Activated CD8-positive, alpha-beta T cell treated with anti-CD3 and anti-CD28 coated beads for 36 hours (primary cell): ENCODE data around the gene NECAB2. TPM values are rescaled to one million over a fixed set of nuclear protein-coding genes. Genes with fewer than 3 reads are reported as not detected.

Source experiments
- ATAC-seq: fragments of 200-7000 bp; cut with Tn5 transposase; one replicate; pipeline ENCODE4 v1.10.0; 2021; ENCODE audit warnings: mild to moderate bottlenecking, moderate library complexity
- CTCF ChIA-PET: fragments of 350-600 bp; sonication (Branson Sonifier 250); formaldehyde crosslinking; loops from one replicate; lab custom pipeline; 2021; ENCODE audit warnings: antibody characterized with exemption; lab: Charles Lee
- POLR2A ChIA-PET: fragments of 350-600 bp; sonication (Branson Sonifier 250); formaldehyde crosslinking; loops from one replicate; lab custom pipeline; 2021; ENCODE audit warnings: antibody characterized with exemption; lab: Charles Lee
- DNase-seq: peaks from one replicate; pipeline ENCODE4 v3.0.0-alpha.2; 2020
- H3K27ac Mint-ChIP-seq: one replicate; pipeline ENCODE4 v1.8.0; 2021; ENCODE audit warnings: mild to moderate bottlenecking, mixed read lengths
- H3K27me3 Mint-ChIP-seq: one replicate; pipeline ENCODE4 v1.8.0; 2021; ENCODE audit warnings: mixed read lengths
- H3K36me3 Mint-ChIP-seq: one replicate; pipeline ENCODE4 v1.8.0; 2021; ENCODE audit warnings: low read depth, mixed read lengths
- H3K4me1 Mint-ChIP-seq: one replicate; pipeline ENCODE4 v1.8.0; 2021; ENCODE audit warnings: low read depth, mixed read lengths
- H3K4me3 Mint-ChIP-seq: one replicate; pipeline ENCODE4 v1.8.0; 2021; ENCODE audit warnings: mild to moderate bottlenecking, moderate library complexity, mixed read lengths
- H3K9me3 Mint-ChIP-seq: one replicate; pipeline ENCODE4 v1.8.0; 2021; ENCODE audit warnings: mixed read lengths
- CTCF ChIP-seq: fragments of 200-600 bp; IDR thresholded peaks from one replicate; pipeline ENCODE4 v1.8.0; 2022; ENCODE audit warnings: antibody characterized with exemption, mild to moderate bottlenecking
- intact Hi-C: fragments of 100-400 bp; cut with micrococcal nuclease; formaldehyde crosslinking; loops from one replicate; pipeline ENCODE4 v1.10.0; 2022
- total RNA-seq, 2 experiments: library from RNA; stranded (reverse); gene quantifications; one replicate each; pipeline ENCODE4 v1.2.3, GENCODE V29; 2021

Gene NECAB2
- total RNA-seq, 2 experiments from 2014 or later: not detected

- ATAC-seq (no peak), DNase-seq (no peak)
- no peak overlapping the region for H3K27ac Mint-ChIP-seq
- TF ChIP-seq CTCF: no peak
- ChIA-PET POLR2A (interaction anchor here (1.1 to 1.3 kb wide), 3 partner anchors 11 to 162 kb away, joined by 3 to 4 read pairs (median 3); partner anchors contain the start of gene MBTPS1), CTCF (interaction anchor here (0.8 to 2.9 kb wide), 11 partner anchors 10 to 233 kb away, joined by 3 to 25 read pairs (median 5); no protein-coding TSS in a partner anchor)
- H3K36me3 Mint-ChIP-seq: no peaks in the 10 kb centered on the region
- H3K4me1 Mint-ChIP-seq: peaks cover 8% of the 10 kb centered on the region
- intact Hi-C loops: loop anchor here (5.0 to 10.0 kb wide), 2 partner anchors 113 to 220 kb away; no protein-coding TSS in a partner anchor
- H3K27me3 Mint-ChIP-seq: peaks cover 17% of the 10 kb centered on the region
- no peak overlapping the region for H3K4me3 Mint-ChIP-seq
- H3K9me3 Mint-ChIP-seq: no peaks in the 10 kb centered on the region
Measured at GRCh38 chr16:83954577-83955016, 13.4 kb upstream of the NECAB2 start.

GRCh38 chr16:83955218-83956130, 12.6 kb upstream of the NECAB2 start:
- H3K4me3 Mint-ChIP-seq: no peak overlapping the region
- no peak overlapping the region for H3K27ac Mint-ChIP-seq
- intact Hi-C loops: loop anchor here (5.0 to 10.0 kb wide), 2 partner anchors 112 to 219 kb away; no protein-coding TSS in a partner anchor
- no peak for DNase-seq
- POLR2A ChIA-PET: interaction anchor here (1.2 to 1.7 kb wide), 2 partner anchors 12 to 108 kb away, joined by 3 read pairs; no protein-coding TSS in a partner anchor
- ATAC-seq: no peak
- CTCF ChIA-PET: interaction anchor here (0.8 to 4.7 kb wide), 13 partner anchors 7 to 533 kb away, joined by 3 to 85 read pairs (median 5); no protein-coding TSS in a partner anchor
- TF ChIP-seq CTCF: no peak
- peaks cover 17% of the 10 kb centered on the region for H3K27me3 Mint-ChIP-seq
- H3K36me3 Mint-ChIP-seq: no peaks in the 10 kb centered on the region
- no peaks in the 10 kb centered on the region for H3K9me3 Mint-ChIP-seq
- peaks cover 8% of the 10 kb centered on the region for H3K4me1 Mint-ChIP-seq

- ATAC-seq (peak; percentile 57), DNase-seq (peak; percentile 88)
- H3K36me3 Mint-ChIP-seq: no peaks in the 10 kb centered on the region
- ChIA-PET POLR2A (interaction anchor here (1.0 to 1.7 kb wide), 3 partner anchors 107 to 119 kb away, joined by 3 read pairs; no protein-coding TSS in a partner anchor), CTCF (interaction anchor here (0.6 to 4.7 kb wide), 38 partner anchors 8 to 549 kb away, joined by 3 to 85 read pairs (median 4); partner anchors contain the start of genes MBTPS1 and TAF1C)
- H3K4me1 Mint-ChIP-seq: peaks cover 8% of the 10 kb centered on the region
- no peak overlapping the region for H3K27ac Mint-ChIP-seq
- no peaks in the 10 kb centered on the region for H3K9me3 Mint-ChIP-seq
- peaks cover 17% of the 10 kb centered on the region for H3K27me3 Mint-ChIP-seq
- intact Hi-C loops: loop anchor here (5.0 to 10.0 kb wide), 2 partner anchors 111 to 218 kb away; no protein-coding TSS in a partner anchor
- peak; percentile 90 for TF ChIP-seq CTCF
- H3K4me3 Mint-ChIP-seq: no peak overlapping the region
Measured at GRCh38 chr16:83956336-83957289, 11.4 kb upstream of the NECAB2 start.

- no peaks in the 10 kb centered on the region for H3K36me3 Mint-ChIP-seq
- ChIA-PET POLR2A (interaction anchor here (1.0 to 1.7 kb wide), 3 partner anchors 106 to 118 kb away, joined by 3 read pairs; no protein-coding TSS in a partner anchor), CTCF (interaction anchor here (0.9 to 4.7 kb wide), 25 partner anchors 8 to 230 kb away, joined by 3 to 85 read pairs (median 4); partner anchors contain the start of genes MBTPS1 and TAF1C)
- H3K27ac Mint-ChIP-seq: no peak overlapping the region
- H3K27me3 Mint-ChIP-seq: peaks cover 17% of the 10 kb centered on the region
- H3K4me1 Mint-ChIP-seq: peaks cover 8% of the 10 kb centered on the region
- intact Hi-C loops: loop anchor here (5.0 to 10.0 kb wide), 2 partner anchors 110 to 217 kb away; no protein-coding TSS in a partner anchor
- ATAC-seq (no peak), DNase-seq (no peak)
- H3K4me3 Mint-ChIP-seq: no peak overlapping the region
- H3K9me3 Mint-ChIP-seq: no peaks in the 10 kb centered on the region
- no peak for TF ChIP-seq CTCF
Measured at GRCh38 chr16:83957296-83957855, 10.7 kb upstream of the NECAB2 start.
